OCI-LY3 (cell line): ENCODE results near the gene CFP.
A peak's percentile ranks its signal among the peaks of the same experiment; 100 is the strongest.

Experiments used
- H2AFZ ChIP-seq: fragments of 200-600, 300-600 bp; shearing (Covaris generic); 2 replicates; pipeline ENCODE4 v1.6.0; 2014; ENCODE audit warnings: antibody characterized with exemption, low read depth, low read length
- H3K27ac ChIP-seq: fragments of 200-600, 300-600 bp; sonication (generic); 2 replicates; pipeline ENCODE4 v1.5.1; 2014; ENCODE audit warnings: mild to moderate bottlenecking, low read length, moderate library complexity, mixed read lengths
- H3K27me3 ChIP-seq: fragments of 200-600, 300-600 bp; sonication (generic); 2 replicates; pipeline ENCODE4 v1.6.1; 2014; ENCODE audit warnings: low read depth, low read length, mixed read lengths
- H3K36me3 ChIP-seq: fragments of 200-600, 300-600 bp; sonication (generic); replicated peaks from 2 replicates; pipeline ENCODE3; 2014; ENCODE audit warnings: low read depth, low read length, mixed read lengths
- H3K4me1 ChIP-seq: fragments of 300-600, 200-600 bp; sonication (generic); 2 replicates; pipeline ENCODE4 v1.6.1; 2014; ENCODE audit warnings: low read length, mixed read lengths
- H3K4me2 ChIP-seq: fragments of 200-600, 300-600 bp; sonication (generic); 2 replicates; pipeline ENCODE4 v1.6.1; 2014; ENCODE audit warnings: low read length, mixed read lengths
- H3K4me3 ChIP-seq: fragments of 300-600, 200-600 bp; sonication (generic); 2 replicates; pipeline ENCODE4 v1.5.1; 2014; ENCODE audit warnings: antibody characterized with exemption, mild to moderate bottlenecking, low read length, moderate library complexity
- H3K79me2 ChIP-seq: fragments of 300-600, 200-600 bp; shearing (Covaris generic); 2 replicates; pipeline ENCODE4 v1.6.1; 2014; ENCODE audit warnings: mild to moderate bottlenecking, low read length, mixed read lengths
- H3K9ac ChIP-seq: fragments of 300-600, 200-600 bp; shearing (Covaris generic); 2 replicates; pipeline ENCODE4 v1.6.0; 2014; ENCODE audit warnings: mild to moderate bottlenecking, low read length, moderate library complexity
- H3K9me3 ChIP-seq: fragments of 200-600, 300-600 bp; shearing (Covaris generic); 2 replicates; pipeline ENCODE4 v1.6.1; 2014; ENCODE audit warnings: low read length, mixed read lengths; ENCODE audit not compliant: insufficient read depth
- H4K20me1 ChIP-seq: fragments of 200-600, 300-600 bp; sonication (generic); 2 replicates; pipeline ENCODE4 v1.6.1; 2016; ENCODE audit warnings: low read length, mixed read lengths; ENCODE audit not compliant: insufficient read depth
- EZH2phosphoT487 ChIP-seq: fragments of 200-600 bp; shearing (Covaris generic); IDR thresholded peaks from 2 replicates; pipeline ENCODE4 v1.6.1; 2018; ENCODE audit warnings: antibody characterized with exemption, mixed run types, low read depth
- TF ChIP-seq, protein P1 (sequence below): fragments of 200-600, 300-600 bp; sonication (generic); IDR thresholded peaks from 2 replicates; pipeline ENCODE4 v1.5.1; 2014; ENCODE audit warnings: antibody characterized with exemption, low read length, low read depth

Gene CFP

DNA sequence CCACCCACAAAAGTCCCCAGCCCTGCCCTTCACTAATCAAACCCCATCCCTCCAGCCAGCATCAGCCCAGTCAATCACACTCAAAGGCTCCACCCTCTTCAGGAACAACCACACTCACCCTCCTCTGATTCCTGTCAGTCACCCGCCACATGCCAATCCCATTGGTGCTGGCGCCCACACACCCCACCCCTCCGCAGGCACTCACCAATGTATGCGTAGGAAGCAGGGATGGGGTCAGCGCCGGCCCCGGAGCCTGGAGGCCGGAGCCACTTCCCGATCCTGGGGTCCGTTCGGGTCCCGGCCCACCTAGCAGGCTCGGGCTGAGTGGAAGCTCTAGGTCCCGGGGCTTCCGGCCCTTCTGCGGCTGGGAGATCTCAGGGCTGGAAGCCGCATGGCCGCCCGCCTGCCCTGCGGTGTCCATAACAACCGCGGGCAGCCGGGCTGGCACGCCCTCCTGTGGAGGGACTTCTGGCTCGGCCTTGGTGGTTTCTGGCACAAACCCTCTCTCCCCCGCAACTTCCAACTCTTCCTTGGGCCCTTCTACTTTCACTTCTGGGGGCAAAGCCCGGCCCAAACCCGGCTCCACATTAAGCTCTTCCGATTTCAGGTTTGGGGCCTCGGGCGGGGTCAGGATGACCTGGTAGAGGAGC is 7.9 kb upstream of the CFP start:
- Histone ChIP-seq H3K79me2 (no peaks in the 10 kb centered on the region), H3K4me2 (no peak overlapping the region), H3K27ac (no peak overlapping the region), H4K20me1 (no peaks in the 10 kb centered on the region), H3K4me3 (no peak overlapping the region), H3K9me3 (no peaks in the 10 kb centered on the region), H3K27me3 (no peaks in the 10 kb centered on the region), H3K36me3 (peaks cover 29% of the 10 kb centered on the region), H3K9ac (no peak overlapping the region), H2AFZ (no peak overlapping the region), H3K4me1 (peaks cover 4% of the 10 kb centered on the region)
- TF ChIP-seq, protein P1, sequence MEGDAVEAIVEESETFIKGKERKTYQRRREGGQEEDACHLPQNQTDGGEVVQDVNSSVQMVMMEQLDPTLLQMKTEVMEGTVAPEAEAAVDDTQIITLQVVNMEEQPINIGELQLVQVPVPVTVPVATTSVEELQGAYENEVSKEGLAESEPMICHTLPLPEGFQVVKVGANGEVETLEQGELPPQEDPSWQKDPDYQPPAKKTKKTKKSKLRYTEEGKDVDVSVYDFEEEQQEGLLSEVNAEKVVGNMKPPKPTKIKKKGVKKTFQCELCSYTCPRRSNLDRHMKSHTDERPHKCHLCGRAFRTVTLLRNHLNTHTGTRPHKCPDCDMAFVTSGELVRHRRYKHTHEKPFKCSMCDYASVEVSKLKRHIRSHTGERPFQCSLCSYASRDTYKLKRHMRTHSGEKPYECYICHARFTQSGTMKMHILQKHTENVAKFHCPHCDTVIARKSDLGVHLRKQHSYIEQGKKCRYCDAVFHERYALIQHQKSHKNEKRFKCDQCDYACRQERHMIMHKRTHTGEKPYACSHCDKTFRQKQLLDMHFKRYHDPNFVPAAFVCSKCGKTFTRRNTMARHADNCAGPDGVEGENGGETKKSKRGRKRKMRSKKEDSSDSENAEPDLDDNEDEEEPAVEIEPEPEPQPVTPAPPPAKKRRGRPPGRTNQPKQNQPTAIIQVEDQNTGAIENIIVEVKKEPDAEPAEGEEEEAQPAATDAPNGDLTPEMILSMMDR = no peak
- TF ChIP-seq EZH2phosphoT487 = no peak

DNA sequence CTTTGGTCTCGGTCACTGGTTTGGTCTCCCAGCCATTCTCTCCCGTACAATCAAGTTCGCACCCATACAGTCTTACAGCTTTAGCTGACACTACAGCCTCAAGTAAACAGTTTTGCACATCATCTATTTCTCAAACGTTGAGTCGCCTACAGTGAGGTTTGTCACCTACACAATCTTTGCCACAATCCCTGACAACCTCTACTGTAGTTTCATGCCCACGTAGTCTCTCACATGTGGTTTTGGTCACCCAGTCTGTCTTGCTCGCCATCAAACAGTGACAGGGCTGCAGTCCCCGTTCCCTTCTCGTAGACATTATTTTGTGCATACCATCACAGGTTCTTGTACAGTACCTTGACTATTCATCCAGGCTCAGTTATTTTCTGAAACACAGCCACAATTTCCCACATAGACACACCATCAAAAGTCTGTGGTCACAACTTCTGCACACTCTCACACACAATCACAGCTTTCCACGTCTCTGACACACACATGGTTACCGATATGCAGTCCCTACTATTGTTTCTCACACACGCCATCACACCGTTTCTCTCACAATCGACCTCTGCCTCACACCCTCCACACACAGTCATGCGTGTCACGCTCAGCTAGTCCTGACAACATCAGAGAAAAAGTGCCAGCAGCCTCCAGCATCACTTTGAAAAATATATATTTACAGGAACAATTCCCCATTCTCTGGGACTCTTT is 5.3 kb upstream of the CFP start:
- Histone ChIP-seq H3K27me3 (no peaks in the 10 kb centered on the region), H3K36me3 (peaks cover 12% of the 10 kb centered on the region), H3K27ac (no peak overlapping the region), H3K4me3 (no peak overlapping the region), H3K4me1 (peaks cover 13% of the 10 kb centered on the region), H3K9me3 (no peaks in the 10 kb centered on the region), H3K4me2 (no peak overlapping the region), H3K9ac (no peak overlapping the region), H3K79me2 (no peaks in the 10 kb centered on the region), H4K20me1 (no peaks in the 10 kb centered on the region), H2AFZ (no peak overlapping the region)
- no peak for TF ChIP-seq EZH2phosphoT487
- TF ChIP-seq, protein P1 = no peak

DNA sequence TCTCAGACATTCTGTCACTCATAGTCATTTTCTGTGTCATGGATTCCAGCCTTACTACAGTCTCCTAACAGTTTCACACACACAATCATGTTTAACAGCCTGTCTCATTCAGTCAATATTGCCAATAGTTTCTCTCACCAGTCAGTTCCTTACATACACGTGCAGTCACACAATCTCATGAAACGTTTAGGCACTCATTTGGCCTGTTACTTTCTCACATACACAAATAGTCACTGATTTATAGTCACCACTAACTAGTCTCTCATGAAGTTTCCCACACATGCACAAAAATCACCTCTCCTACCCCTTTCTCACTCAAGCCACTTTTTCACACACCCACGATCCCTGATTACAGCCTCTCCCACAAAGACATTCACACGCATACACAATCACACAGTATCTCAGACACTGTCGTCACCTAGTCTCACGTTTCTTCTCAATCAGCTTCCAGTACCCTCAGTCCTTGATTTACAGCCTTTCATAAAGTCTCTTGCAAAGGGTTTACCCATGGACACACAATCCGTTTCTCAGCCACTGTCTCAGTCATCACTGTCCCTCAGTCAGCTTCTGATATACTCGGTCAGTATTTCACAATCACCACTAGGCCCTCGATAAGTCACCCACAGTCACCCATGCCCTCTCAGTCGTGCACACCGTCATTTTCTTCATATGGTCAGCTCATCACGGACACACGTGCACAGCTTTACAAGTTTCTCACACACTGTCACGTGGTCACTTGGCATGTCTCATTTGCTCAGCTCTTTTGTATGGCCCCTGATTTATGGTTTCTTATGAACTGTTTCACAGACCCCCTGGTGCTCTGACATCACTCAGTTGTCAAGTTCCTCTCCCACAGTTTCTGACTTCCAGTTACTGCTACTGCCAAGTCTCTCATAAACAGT is 4.2 kb upstream of the CFP start:
- no peaks in the 10 kb centered on the region for H3K79me2 ChIP-seq
- no peak overlapping the region for H3K9ac ChIP-seq
- TF ChIP-seq EZH2phosphoT487 = no peak
- no peak overlapping the region for H3K4me3 ChIP-seq
- no peaks in the 10 kb centered on the region for H4K20me1 ChIP-seq
- no peaks in the 10 kb centered on the region for H3K27me3 ChIP-seq
- H3K9me3 ChIP-seq = no peaks in the 10 kb centered on the region
- no peak overlapping the region for H3K27ac ChIP-seq
- no peak overlapping the region for H3K4me2 ChIP-seq
- H3K36me3 ChIP-seq = peaks cover 5% of the 10 kb centered on the region
- peaks cover 17% of the 10 kb centered on the region for H3K4me1 ChIP-seq
- H2AFZ ChIP-seq = no peak overlapping the region

DNA sequence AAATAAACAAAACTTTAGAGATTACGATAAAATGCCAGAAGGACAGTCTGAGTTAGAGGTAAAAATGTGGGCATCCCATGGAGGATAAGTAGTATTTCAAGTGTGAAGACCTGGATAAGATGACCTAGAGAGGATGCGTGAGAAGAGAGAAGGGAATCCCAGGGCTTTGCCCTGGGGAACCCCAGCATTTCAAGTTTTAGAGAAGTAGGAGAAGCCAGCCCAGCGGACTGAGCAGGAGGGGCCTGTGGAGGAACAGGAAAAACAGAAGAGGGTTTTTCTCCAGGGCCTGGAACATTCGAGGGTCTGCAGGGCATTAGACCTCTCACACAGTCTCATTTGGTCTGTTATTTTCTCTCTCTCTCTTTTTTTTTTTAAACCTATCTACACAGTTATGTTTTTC is 2.9 kb upstream of the CFP start:
- Histone ChIP-seq H3K27ac (no peak overlapping the region), H3K27me3 (no peaks in the 10 kb centered on the region), H3K9ac (no peak overlapping the region), H2AFZ (no peak overlapping the region), H3K4me2 (peak overlapping the region; percentile 4; the same call in 1 of the 2 replicates), H3K4me3 (no peak overlapping the region), H4K20me1 (no peaks in the 10 kb centered on the region), H3K9me3 (no peaks in the 10 kb centered on the region), H3K4me1 (peaks cover 17% of the 10 kb centered on the region), H3K79me2 (no peaks in the 10 kb centered on the region), H3K36me3 (peaks cover 5% of the 10 kb centered on the region)
- TF ChIP-seq EZH2phosphoT487 = no peak
- TF ChIP-seq, protein P1 = no peak
